AML-193 (cell line): ENCODE data around the gene GAA.
"Not testable (repeated sequence)": the region's sequence is repeated elsewhere in the genome, so short reads cannot be mapped to it uniquely, and the experiment has no call there.

Experiments
- DNase-seq, 2 experiments: peaks; one replicate each; lab custom pipeline; 2025; lab: John Stamatoyannopoulos, UW

Gene GAA

DNA sequence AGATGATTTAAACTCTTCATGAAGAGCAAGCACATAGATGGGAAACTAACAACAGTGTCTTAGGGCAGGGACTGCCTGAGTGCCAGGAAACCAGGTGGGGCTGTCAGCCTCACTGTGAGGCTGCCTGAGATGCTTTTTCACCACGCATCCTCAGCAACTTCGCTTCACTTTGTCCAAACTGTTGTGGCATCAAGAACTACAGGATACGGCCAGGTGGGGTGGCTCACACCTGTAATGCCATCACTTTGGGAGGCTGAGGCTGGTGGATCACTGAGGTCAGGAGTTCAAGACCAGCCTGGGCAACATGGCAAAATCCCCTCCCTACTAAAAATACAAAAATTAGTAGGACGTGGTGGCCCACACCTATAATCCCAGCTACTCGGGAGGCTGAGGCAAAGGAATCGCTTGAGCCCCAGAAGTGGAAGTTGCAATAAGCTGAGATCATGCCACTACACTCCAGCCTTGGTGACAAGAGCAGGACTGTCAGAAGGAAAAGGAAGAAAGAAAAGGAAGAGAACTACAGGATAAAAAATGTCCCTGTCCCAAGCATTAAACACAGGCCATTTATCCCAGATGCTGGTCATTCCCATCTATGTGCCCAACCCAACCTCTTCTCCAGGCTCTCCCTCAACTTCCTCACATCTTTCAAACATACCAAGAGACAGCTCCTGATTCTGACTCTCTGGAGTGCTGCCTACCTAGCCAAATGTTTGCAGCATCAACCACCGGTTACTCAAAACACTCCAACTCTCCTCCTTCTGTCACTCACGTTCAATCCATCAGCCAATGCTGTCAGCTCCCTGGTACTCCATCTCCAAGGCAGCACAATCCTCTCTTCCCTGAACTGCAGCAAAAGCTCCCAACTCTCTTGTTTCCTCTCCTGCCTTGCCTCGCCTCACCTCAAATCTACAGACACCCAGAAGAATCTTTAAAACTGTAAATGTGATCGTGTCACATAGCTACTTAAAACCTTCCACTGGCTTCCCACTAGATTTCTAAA lies 44.0 kb downstream of the GAA start:
- DNase-seq = no peak

DNA sequence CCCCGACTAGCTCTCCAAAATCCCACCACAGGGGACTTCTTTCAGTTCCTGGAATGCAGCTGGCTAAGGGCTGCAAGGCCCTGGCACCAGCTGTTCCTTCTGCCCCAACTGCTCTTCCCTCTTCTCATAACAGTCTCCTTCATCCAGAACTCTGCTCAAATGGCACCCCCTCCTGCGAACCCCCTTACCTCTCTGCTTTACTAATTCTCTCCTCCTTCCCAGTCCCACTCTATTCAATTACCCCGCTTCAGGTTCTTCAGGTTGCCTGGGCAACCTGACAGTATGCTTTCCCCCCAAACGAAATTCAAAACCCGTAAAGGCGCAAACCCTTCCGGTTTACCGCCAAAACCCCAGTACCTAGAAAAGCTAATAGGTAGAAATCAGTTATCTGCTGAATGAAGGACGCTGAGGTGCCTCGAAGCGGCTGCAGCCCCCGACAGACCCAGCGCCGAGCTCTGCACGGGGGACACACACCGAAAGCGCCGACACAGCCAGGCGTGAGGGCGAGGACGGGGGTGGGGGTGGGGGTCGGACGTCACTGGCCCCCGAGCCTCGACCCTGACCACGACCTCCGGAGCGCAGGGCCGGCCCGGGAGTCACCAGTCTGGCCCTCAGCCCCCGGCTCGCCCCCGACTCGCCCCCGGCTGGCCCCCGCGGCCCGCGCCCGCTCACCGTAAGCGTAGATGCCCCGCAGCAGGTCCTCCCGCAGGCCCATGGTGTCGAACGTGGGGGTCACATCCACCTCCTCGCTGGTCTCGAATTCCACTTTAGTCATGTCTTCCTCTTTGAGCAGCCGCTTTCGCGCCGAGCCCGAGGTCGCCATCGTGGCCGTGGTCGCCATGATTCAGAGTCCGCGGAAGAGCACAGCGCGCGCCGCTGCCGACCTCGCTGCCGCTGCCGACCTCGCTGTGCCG lies 45.0 kb downstream of the GAA start:
- DNase-seq = peak; percentile 22 to 27

- DNase-seq = peak; percentile 98 to 99
Observed at GRCh38 chr17:80147035-80147822, 45.8 kb downstream of the GAA start, which contains the start of gene EIF4A3. TSS of gene EIF4A3 (minus strand) at chr17:80147128. CDS start at chr17:80146961, 167 bp downstream.

DNA sequence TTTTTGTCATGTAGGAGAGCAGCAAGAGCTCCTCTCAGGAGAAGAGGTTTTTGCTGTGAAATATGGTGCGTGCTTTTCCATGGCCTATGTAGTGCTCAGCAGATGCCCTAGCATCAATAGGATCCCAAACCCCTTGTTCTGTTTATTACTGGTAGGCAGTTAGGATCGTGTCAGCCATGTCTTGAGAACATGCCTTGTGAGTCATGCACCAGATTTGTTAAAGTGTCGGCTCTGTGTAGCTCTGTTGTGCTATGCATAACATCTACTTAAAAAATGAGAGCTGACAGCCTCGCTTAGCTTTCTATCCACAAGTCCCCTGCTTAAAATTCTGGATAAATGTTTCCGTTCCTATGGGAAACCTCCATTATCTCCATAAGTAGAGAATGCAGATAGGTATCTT lies 50.0 kb downstream of the GAA start:
- no peak for DNase-seq

GRCh38 chr17:80152081-80152702 lies 50.8 kb downstream of the GAA start:
- peak; percentile 44 to 63 for DNase-seq

GRCh38 chr17:80153004-80153403 lies 51.6 kb downstream of the GAA start:
- no peak for DNase-seq

DNA sequence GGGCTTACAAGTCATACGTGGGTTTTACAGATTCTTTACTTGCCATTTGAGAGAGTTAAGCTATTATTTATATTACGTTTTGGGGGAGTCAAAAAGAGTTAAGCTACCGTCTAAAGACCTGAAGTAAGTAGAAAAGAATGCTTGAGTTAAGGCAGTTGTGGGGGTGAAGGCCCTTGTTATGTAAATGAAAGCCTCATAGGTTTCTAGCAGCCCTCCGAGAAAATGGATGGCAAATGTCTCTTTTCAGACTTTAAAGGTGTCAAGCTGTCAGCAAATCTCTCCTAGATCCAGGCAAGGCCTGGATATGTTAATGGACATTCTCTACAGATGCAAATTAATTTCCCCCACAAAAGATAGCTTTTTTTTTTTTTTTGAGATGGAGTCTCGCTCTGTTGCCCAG lies 52.8 kb downstream of the GAA start:
- DNase-seq = no peak

- not testable (repeated sequence) for DNase-seq
Observed at GRCh38 chr17:80155600-80155999, 54.2 kb downstream of the GAA start.

GRCh38 chr17:80158846-80159245 lies 57.5 kb downstream of the GAA start:
- no peak for DNase-seq

GRCh38 chr17:80160536-80160935 lies 59.2 kb downstream of the GAA start:
- no peak for DNase-seq

GRCh38 chr17:80163336-80163735 lies 62.0 kb downstream of the GAA start:
- no peak for DNase-seq

GRCh38 chr17:80164185-80164584 lies 62.8 kb downstream of the GAA start:
- DNase-seq = no peak

GRCh38 chr17:80166446-80166845 lies 65.1 kb downstream of the GAA start:
- DNase-seq = no peak

DNA sequence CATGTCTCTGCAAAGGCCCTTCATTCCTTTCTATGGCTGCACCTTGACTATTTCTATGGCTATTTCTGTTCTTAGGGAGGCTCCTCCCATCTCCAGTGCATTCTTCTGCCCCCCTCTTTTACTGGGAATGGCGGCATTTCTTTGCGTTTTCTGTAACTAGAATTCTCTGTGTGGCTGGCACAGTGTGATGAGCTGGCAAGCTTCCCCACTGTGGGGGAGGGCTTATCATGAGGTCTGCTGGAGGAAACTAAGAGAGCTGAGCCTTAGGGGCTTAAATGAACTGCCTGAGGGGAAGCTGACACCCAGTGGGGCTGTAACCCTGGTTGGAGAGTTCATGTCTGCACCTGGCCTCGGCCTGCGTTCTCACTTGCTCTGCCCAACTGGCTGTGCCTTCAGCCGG lies 67.0 kb downstream of the GAA start:
- DNase-seq = no peak

DNA sequence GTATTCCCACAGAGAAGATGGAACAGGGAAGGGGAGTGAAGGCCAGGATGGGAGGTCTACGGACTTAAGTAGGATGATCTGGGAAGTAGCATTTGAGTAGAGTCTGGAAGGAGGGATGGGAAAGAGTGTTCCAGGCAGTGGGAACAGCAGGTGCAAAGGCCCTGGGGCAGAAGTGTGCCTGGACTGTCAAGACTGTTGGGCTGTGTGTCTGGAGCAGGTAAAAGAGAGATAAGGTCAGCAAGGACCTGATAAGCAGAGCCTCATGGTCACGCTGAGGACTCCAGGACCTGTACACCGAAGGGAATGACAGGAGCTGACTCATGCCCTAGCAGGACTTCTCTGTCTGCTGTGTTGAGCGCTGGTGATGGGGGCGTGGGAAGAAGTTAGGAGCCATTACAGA lies 67.7 kb downstream of the GAA start:
- DNase-seq = no peak
